Activated CD8-positive, alpha-beta memory T cell treated with anti-CD3 and anti-CD28 coated beads, Interleukin-2, amount 50 U/mL, for 1 hour (primary cell): ENCODE data around the gene KDM7A.

Experiments
- DNase-seq: peaks from one replicate; pipeline ENCODE4 v3.0.0-alpha.2; 2020; ENCODE audit errors: extremely low read depth

Gene KDM7A

DNA sequence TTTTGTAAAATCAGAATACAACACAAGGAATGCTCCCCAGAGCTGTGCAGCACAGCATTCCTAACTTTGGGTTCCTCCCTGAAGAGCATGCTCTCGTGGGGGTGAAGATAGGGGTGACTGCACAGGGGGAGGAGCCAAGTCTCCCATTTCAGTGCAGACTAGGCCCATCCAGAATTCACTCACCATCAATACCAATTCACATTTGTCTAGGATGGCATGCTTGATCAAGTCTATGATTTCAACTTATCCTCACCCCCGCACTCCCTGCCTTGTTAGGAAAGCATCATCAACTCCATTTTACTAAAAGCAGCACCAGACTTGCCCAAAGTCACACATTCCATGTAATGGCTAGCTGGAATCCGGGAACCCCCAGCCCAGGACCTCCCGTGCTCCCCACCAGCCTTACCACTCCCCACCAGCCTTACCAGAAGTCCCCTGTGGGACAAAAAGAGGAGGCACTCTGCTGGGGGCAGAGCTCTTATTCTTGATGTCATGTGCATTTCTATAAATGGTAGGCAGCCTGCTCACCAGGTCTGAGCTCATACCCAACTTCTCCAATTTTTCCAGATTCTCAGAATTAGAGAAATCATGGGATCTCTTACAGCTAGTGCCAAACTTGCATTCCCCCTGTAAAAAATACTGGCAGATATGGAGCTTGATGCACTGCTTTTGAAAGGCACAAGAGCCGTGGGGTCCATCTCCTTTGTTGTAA, 120.2 kb downstream of the KDM7A start:
- no peak for DNase-seq

DNA sequence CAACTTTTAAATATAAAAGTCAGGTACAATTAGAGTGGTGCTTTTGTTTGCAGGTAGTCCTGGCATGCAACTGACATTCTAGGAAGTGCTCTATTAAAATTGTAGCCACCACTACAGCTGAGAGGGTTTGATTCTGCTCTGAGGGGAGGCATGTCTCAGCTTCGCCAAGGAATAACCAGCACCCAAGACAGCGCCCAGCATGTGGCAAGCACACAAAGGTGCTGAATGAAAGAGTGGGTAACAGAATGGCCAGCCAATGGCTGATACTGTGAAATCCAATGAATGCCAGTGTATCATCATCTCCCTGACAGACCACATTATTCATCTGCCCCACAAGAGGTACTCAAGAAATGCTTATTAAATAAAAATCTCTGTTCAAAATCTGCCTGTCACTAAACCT, 121.0 kb downstream of the KDM7A start:
- no peak for DNase-seq

- DNase-seq: no peak
These were observed 122.0 kb downstream of the KDM7A start for GRCh38 chr7:140054751-140055150.

- DNase-seq: no peak
These were observed 122.8 kb downstream of the KDM7A start for GRCh38 chr7:140053812-140054539.

DNA sequence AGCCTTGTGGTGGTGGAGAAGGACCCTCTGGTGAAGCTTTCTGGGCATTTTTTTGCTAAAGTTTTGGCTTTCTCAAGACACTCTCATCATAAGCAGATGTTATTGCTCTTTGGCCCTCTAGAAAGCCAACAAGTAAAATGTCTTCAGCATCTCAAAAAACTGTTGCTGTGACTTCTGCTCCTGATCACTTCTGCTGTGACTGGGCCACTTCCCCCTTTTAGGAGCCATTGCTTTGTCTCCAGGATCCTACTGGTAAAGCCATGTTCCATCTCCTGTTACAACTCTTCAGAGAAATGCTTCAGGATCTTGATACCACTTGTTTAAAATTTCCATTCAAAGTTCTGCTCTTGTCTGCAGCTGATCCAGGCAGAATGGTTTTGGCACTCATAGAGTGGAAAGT, 125.0 kb downstream of the KDM7A start:
- no peak for DNase-seq

DNA sequence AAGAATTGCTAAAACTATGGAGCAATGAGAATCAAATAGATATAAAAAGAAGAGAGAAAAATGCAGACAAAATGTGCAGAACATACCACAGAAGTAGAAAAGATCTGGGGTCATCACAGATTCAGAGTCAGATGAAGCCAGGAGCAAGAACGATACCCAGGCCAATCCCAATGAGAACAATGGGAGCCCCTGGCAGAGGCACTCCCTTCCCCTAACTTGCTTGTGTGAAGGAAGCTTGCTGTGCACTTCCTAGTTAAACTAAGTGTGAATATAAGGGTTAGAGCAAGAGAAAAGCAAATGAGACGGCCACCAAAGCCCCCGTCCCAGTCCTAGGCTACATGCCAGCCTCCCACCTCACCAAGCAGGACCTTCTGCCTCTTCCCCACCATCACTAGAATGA, 126.7 kb downstream of the KDM7A start:
- no peak for DNase-seq

- no peak for DNase-seq
These were observed 127.3 kb downstream of the KDM7A start for GRCh38 chr7:140049339-140050024.

GRCh38 chr7:140048989-140049338, 127.8 kb downstream of the KDM7A start:
- DNase-seq: no peak

DNA sequence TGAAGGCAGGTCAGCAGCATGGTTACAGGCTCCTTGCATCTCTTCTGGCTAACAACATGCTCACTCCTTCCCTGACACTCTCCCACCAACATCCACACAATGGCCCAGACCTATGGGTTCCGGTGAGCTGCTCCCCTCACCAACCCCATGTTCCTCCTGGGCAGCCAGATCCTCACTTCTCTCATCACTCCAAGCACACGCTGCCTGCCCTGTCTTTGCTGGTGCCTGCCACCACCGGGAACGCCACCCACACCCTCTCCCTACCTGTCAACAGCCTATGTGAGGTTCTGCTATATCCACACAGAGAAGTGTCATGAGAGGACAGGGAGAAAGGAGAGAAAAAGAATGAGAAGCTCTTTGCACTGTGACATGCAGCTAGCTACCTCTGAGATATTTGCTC, 128.6 kb downstream of the KDM7A start:
- DNase-seq: no peak

- no peak for DNase-seq
These were observed 129.6 kb downstream of the KDM7A start for GRCh38 chr7:140047197-140047596.

- no peak for DNase-seq
These were observed 131.1 kb downstream of the KDM7A start for GRCh38 chr7:140045697-140046096.

DNA sequence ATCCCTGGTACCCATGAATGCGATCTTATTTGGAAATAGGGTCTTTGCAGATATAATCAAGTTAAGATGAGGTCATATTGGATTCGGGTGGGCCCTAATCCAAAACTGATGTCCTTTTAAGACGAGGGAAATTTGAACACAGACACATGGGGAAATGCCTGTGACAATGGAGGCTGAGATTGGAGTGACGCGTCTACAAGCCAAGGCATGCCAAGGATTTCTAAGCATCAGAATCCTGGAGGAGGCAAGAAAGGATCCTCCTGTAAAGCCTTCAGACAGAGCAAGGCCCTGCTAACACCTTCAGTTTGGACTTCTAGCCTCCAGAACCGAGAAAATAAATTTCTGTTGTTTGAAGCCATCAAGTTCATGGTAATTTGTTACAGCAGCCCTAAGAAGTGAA, 132.5 kb downstream of the KDM7A start:
- DNase-seq: no peak

DNA sequence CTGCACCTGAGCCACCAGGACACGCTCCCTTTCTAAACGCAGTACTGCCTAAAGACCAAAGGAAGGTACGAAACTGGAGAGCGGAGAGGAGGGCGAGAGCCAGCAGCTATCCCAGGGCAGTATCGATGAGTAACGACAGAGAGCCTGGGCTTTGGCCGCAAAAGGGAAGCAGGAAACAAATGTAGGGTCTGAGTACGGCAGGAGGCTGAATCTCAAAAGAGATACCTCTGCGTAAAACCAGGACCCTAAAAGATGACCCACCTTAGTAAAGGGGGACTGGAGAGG, 134.5 kb downstream of the KDM7A start:
- no peak for DNase-seq

DNA sequence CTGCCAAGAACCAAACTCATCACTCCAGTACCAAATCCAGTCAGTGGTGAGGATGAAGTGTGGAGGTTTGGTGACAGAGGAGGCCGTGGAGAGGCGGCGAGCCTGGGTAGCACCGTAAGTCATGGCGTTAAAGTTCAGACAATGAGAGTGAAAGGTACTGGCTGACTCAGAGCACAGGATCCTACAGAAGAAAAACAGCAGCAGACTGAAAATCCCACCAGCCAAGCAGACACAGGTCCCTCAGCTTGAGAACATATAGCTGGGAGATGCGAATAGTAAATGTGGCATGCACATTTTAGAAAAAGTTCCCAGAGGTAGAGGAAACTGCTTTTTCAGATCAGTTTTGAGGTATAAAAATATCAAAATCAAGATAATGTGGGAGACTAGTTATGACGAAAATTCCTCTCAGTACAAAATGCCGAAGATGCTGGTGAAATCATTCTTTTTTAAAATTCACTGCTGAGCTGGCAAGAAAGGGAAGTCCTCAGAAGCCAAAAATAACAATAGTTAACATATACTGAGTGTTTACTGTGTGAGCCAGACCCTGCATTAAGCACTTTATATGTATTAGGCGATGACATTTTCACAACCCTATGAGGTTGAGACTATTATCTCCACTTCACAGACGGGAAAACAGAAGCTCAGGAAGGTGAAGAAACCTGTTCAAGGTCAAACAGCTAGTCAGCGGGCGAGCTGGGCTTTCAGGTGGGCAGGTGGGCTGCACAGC, 135.0 kb downstream of the KDM7A start:
- no peak for DNase-seq

GRCh38 chr7:140039896-140040295, 136.9 kb downstream of the KDM7A start:
- no peak for DNase-seq

DNA sequence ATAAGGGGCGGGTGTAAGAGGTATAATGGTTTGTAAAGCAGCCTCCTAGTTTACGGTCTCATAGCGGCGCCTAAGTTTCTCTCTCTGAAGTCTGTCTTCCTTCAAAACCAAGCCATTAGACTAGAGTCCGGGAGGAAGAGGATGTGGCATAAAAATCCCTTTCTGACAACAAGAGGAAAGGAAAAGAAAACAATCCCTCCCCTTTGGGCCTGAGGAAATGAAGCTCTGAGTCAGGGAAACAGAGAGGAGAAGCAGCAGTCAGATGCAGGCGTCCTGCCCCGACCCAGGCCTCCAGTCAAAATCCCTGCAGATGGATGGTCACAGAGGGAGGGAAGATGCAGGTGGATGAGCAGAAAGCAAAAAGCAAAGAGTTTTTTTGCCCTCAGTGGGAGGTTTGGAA, 137.7 kb downstream of the KDM7A start:
- DNase-seq: no peak

DNA sequence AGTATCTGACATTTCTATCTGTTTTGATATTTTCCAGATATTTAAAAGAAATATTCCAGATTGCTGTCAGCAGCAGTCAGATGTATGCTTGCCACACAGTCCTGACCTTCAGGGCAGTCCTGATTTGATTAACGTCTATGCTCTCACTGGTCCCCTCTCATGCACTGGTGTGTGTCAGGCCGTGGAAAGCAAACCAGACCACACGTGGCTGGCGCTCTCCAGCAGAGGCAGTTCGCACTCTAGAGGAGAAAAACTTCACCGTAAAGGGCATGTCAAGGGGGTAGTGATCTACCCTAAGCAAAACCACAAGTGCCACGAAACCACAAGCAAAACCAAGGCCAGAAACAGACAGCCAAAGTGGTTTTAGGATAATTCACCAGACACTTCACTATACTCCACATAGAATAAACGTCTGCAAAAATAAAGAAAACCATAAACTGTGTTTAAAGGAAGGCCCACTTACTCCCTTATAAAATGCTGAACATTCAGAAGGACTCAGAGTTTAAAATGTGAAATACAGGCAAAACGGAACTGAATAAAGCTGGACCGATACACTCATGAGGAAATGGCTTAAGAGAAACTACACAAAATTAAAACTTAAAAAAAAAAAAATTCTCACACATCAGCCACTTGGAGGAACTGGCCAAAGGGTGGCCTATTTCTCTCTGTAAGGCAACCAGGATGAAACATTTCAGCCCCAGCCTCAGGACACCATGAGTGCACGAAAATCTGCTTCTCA, 140.4 kb downstream of the KDM7A start:
- DNase-seq: no peak

DNA sequence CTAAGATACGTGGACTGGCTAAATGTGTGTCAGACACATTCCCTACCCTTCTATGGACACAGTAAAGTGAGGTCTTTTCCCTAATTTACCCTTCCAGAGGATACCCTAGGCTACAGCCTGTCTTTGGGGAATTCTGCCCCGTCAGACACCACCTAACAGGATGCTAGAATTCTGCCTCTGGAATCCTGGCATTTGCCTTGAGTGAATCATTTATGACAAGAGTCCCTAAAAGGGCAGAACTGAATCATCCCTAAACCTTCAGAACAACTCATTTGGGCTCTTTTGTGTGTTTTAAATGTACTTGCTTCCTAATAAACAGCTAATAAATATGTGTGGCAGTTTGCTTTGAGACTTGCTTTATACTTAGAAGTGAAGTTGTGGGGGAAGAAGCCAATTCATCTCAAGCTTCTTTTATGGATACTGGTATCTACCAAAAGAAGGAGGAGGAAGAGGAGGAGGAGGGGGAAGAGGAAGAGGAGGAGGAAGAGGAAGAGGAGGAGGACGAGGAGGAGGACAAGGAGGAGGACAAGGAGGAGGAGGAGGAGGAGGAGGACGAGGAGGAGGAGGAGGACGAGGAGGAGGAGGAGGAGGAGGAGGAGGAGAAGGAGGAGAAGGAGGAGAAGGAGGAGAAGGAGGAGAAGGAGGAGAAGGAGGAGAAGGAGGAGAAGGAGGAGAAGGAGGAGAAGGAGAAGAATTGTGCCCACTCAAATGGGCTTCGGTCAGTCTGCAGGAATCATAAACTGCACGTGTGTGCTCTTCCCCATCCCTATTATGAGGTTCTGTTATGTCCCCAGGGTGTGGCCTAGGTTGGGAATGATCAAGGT, 141.2 kb downstream of the KDM7A start:
- no peak for DNase-seq
